ENCODE results near the gene USP48. TPM values are rescaled to one million over a fixed set of nuclear protein-coding genes. Genes with fewer than 3 reads are reported as not detected.

USP48 gene
- total RNA-seq, 2 experiments from 2014 or later, result 73.3 to 76.0 TPM

GRCh38 chr1:21693732-21694131, 89.2 kb downstream of the USP48 start:
- H3K36me3 Mint-ChIP-seq (ENCODE audit: low read depth), result peaks cover 83% of the 10 kb centered on the region
- no peak overlapping the region for H3K4me3 Mint-ChIP-seq
- Histone ChIP-seq H3K36me3 (ENCODE audit: insufficient read depth, low read length) (peaks cover 69% of the 10 kb centered on the region), H3K9me3 (ENCODE audit: control insufficient read depth in 1 of 2, insufficient read depth in 1 of 2, low read length in 2 of 2) (no peaks in the 10 kb centered on the region), H3K4me1 (ENCODE audit: insufficient read depth, low read length) (no peaks in the 10 kb centered on the region), H3K27ac (ENCODE audit: low read depth in 1 of 2, low read length in 2 of 2) (no peak overlapping the region), H3K4me3 (ENCODE audit: low read length) (no peak overlapping the region), H3K27me3 (ENCODE audit: control insufficient read depth in 1 of 2, insufficient read depth in 2 of 2, low read length in 2 of 2) (no peaks in the 10 kb centered on the region)
- no peak overlapping the region for H3K27ac Mint-ChIP-seq
- DNase-seq (no peak), ATAC-seq (ENCODE audit: poor library complexity) (no peak)
- H3K4me1 Mint-ChIP-seq (ENCODE audit: low read depth), result no peaks in the 10 kb centered on the region
- no peak for TF ChIP-seq CTCF (IDR thresholded peaks at IDR 0.05)
- H3K9me3 Mint-ChIP-seq, result no peaks in the 10 kb centered on the region
- ChIA-PET POLR2A (no interaction called here), CTCF (no interaction called here)
- intact Hi-C loops (cut with DNase I, micrococcal nuclease), result no loop called here
- no peaks in the 10 kb centered on the region for H3K27me3 Mint-ChIP-seq

- intact Hi-C loops (cut with DNase I, micrococcal nuclease), result no loop called here
- H3K9me3 ChIP-seq (ENCODE audit: control insufficient read depth in 1 of 2, insufficient read depth in 1 of 2, low read length in 2 of 2), result no peaks in the 10 kb centered on the region
- no peaks in the 10 kb centered on the region for H3K27me3 ChIP-seq (ENCODE audit: control insufficient read depth in 1 of 2, insufficient read depth in 2 of 2, low read length in 2 of 2)
- H3K27ac Mint-ChIP-seq, result no peak overlapping the region
- H3K9me3 Mint-ChIP-seq, result no peaks in the 10 kb centered on the region
- DNase-seq (no peak), ATAC-seq (ENCODE audit: poor library complexity) (no peak)
- H3K4me3 ChIP-seq (ENCODE audit: low read length), result no peak overlapping the region
- H3K27me3 Mint-ChIP-seq, result no peaks in the 10 kb centered on the region
- CTCF ChIA-PET, result no interaction called here
- no peak overlapping the region for H3K27ac ChIP-seq (ENCODE audit: low read depth in 1 of 2, low read length in 2 of 2)
- no peaks in the 10 kb centered on the region for H3K4me1 ChIP-seq (ENCODE audit: insufficient read depth, low read length)
- no peak overlapping the region for H3K4me3 Mint-ChIP-seq
- H3K36me3 ChIP-seq (ENCODE audit: insufficient read depth, low read length), result peaks cover 83% of the 10 kb centered on the region
- POLR2A ChIA-PET, result no interaction called here
- no peak for TF ChIP-seq CTCF (IDR thresholded peaks at IDR 0.05)
- peaks cover 83% of the 10 kb centered on the region for H3K36me3 Mint-ChIP-seq (ENCODE audit: low read depth)
- H3K4me1 Mint-ChIP-seq (ENCODE audit: low read depth), result no peaks in the 10 kb centered on the region
These were observed 91.2 kb downstream of the USP48 start for GRCh38 chr1:21691739-21692138.

- no peak for ATAC-seq (ENCODE audit: poor library complexity)
- Histone ChIP-seq H3K9me3 (ENCODE audit: control insufficient read depth in 1 of 2, insufficient read depth in 1 of 2, low read length in 2 of 2) (no peaks in the 10 kb centered on the region), H3K27me3 (ENCODE audit: control insufficient read depth in 1 of 2, insufficient read depth in 2 of 2, low read length in 2 of 2) (no peaks in the 10 kb centered on the region), H3K27ac (ENCODE audit: low read depth in 1 of 2, low read length in 2 of 2) (no peak overlapping the region), H3K36me3 (ENCODE audit: insufficient read depth, low read length) (peaks cover 88% of the 10 kb centered on the region), H3K4me3 (ENCODE audit: low read length) (no peak overlapping the region), H3K4me1 (ENCODE audit: insufficient read depth, low read length) (no peaks in the 10 kb centered on the region)
- TF ChIP-seq CTCF (IDR thresholded peaks at IDR 0.05), result no peak
- Mint-ChIP-seq H3K36me3 (ENCODE audit: low read depth) (peaks cover 89% of the 10 kb centered on the region), H3K27ac (no peak overlapping the region), H3K9me3 (no peaks in the 10 kb centered on the region), H3K4me3 (no peak overlapping the region), H3K4me1 (ENCODE audit: low read depth) (no peaks in the 10 kb centered on the region), H3K27me3 (no peaks in the 10 kb centered on the region)
- intact Hi-C loops (cut with DNase I, micrococcal nuclease), result no loop called here
- ChIA-PET POLR2A (interaction anchor here (0.6 kb wide), 1 partner anchor 19 kb away, joined by 3 read pairs; no protein-coding TSS in a partner anchor), CTCF (interaction anchor here (0.6 kb wide), 1 partner anchor 275 kb away, joined by 3 read pairs; no protein-coding TSS in a partner anchor)
- DNase-seq, result no peak
These were observed 93.1 kb downstream of the USP48 start for GRCh38 chr1:21689661-21690372.

All from CD4-positive, alpha-beta T cell (primary cell).